HepG2 (cell line): ENCODE data around the gene UAP1. TPM values are rescaled to one million over a fixed set of nuclear protein-coding genes. Genes with fewer than 3 reads are reported as not detected.
A peak's percentile ranks its signal among the peaks of the same experiment; 100 is the strongest.

ENCODE experiments used
- ATF2 ChIP-seq: sonication (generic); formaldehyde crosslinking; IDR thresholded peaks from 2 replicates; pipeline ENCODE4 v1.4.0; 2020; ENCODE audit warnings: missing genetic modification reagents
- CENPBD1 ChIP-seq: sonication (generic); formaldehyde crosslinking; IDR thresholded peaks from 2 replicates; pipeline ENCODE4 v1.8.0; 2022; ENCODE audit warnings: missing genetic modification reagents, low read depth, mild to moderate bottlenecking, borderline replicate concordance
- KMT2B ChIP-seq: IDR thresholded peaks from 2 replicates; pipeline ENCODE4 v1.6.1; 2016; ENCODE audit warnings: missing genetic modification reagents, missing compliant biosample characterization
- ONECUT2 ChIP-seq: sonication (generic); formaldehyde crosslinking; IDR thresholded peaks from 2 replicates; pipeline ENCODE4 v1.4.0; 2020; ENCODE audit warnings: missing genetic modification reagents
- ZBED4 ChIP-seq: sonication (generic); formaldehyde crosslinking; IDR thresholded peaks from 2 replicates; pipeline ENCODE4 v1.4.0; 2020; ENCODE audit warnings: missing genetic modification reagents, borderline replicate concordance
- ZBTB49 ChIP-seq: sonication (generic); formaldehyde crosslinking; IDR thresholded peaks from 2 replicates; pipeline ENCODE4 v1.4.0; 2020; ENCODE audit warnings: missing genetic modification reagents, borderline replicate concordance
- ZFP1 ChIP-seq: IDR thresholded peaks from 2 replicates; pipeline ENCODE4 v1.6.1; 2016
- ZNF263 ChIP-seq: sonication (generic); formaldehyde crosslinking; IDR thresholded peaks from 2 replicates; pipeline ENCODE4 v1.4.0; 2020; ENCODE audit warnings: missing genetic modification reagents
- ZNF282 ChIP-seq: fragments of 450-650 bp; IDR thresholded peaks from 2 replicates; pipeline ENCODE4 v1.6.1; 2018; ENCODE audit not compliant: partially characterized antibody
- ZNF326 ChIP-seq: sonication (generic); formaldehyde crosslinking; IDR thresholded peaks from 2 replicates; pipeline ENCODE4 v1.4.0; 2020; ENCODE audit warnings: missing genetic modification reagents, borderline replicate concordance
- polyA plus RNA-seq, 8 experiments: library from polyadenylated mRNA; depleted of rRNA in 3 of 8; stranded (reverse) in 7 of 8; unstranded in 1 of 8; fragments of >200 nt; fragmentation: Illumina TruSeq in 4 of 8; extraction: Trizol in 4 of 8; gene quantifications; 2 replicates each; pipeline versions ENCODE4 v1.2.1 to v1.2.3, GENCODE V29; 2011 to 2016; ENCODE audit warnings: low read depth in 4 of 8, missing spikeins in 1 of 8, mixed read lengths in 1 of 8; ENCODE audit not compliant: insufficient read depth in 1 of 8
- total RNA-seq, 5 experiments: library from RNA; depleted of rRNA; stranded (reverse); fragments of >200 nt; fragmentation: Illumina TruSeq; extraction: Trizol; gene quantifications; 2 replicates each; pipeline ENCODE4 v1.2.3, GENCODE V29; 2016; ENCODE audit warnings: low read depth in 1 of 5
- TF ChIP-seq, protein P1 (sequence below): sonication (generic); formaldehyde crosslinking; IDR thresholded peaks from 2 replicates; pipeline ENCODE4 v1.4.0; 2020; ENCODE audit warnings: missing genetic modification reagents, borderline replicate concordance
- TF ChIP-seq, protein P2 (sequence below): sonication (generic); formaldehyde crosslinking; IDR thresholded peaks from 2 replicates; pipeline ENCODE4 v1.5.0; 2020; ENCODE audit warnings: missing genetic modification reagents

UAP1 gene
- total and polyA plus RNA-seq, 2 of the 13 experiments (the other 11 are each of a cell fraction or from before 2014, with no cell fraction given): 48.4 to 117 TPM

DNA sequence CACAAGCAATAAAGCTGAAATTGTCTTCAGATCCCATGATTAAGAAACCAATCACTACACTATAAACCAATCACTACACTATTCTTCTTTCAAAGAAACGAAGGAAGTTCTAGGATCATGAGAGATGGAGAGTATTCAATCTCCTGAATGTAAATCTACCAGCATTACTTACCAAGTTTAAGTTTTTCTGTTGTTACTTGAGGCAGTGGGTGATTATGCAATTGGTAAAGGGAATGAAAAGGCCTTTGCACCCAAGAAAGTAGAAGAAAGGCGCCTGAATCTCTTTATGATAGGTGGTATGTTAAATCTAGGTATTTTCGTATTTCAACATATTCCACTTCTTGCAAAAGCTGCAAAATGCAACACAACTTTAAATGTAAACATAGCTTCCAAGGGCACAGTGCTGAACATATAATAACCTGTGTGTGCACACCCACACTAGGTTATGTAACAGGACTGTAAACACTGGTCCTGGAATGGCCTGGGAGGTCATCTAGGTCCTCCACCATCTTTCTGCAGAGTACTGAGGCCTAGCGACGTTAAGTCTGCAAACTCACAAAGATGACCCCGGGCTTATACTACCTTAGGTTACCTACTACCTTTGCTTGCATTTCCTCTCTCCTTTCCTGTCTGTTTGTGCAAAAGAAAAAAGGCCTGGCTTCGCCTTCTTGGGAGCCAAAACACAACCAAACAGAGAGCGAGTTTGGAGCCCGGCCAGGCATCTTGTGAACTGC, 1.1 kb upstream of the UAP1 start (continued):
- TF ChIP-seq ZBED4 (CRISPR knock-in tag) (peak; percentile 74), ZNF326 (CRISPR knock-in tag) (peak; percentile 48; the same call in 1 of the 2 replicates), KMT2B (CRISPR knock-in tag) (peak; percentile 77), ZFP1 (CRISPR knock-in tag) (peak; percentile 70; the same call in 1 of the 2 replicates), ATF2 (CRISPR knock-in tag) (peak; percentile 55; the same call in 1 of the 2 replicates), CENPBD1 (CRISPR knock-in tag) (no peak), ZNF282 (no peak), ZNF263 (peak; percentile 21; the same call in 1 of the 2 replicates), ZBTB49 (no peak), ONECUT2 (CRISPR knock-in tag) (no peak; the same call in 1 of the 2 replicates)
- TF ChIP-seq, protein P1, sequence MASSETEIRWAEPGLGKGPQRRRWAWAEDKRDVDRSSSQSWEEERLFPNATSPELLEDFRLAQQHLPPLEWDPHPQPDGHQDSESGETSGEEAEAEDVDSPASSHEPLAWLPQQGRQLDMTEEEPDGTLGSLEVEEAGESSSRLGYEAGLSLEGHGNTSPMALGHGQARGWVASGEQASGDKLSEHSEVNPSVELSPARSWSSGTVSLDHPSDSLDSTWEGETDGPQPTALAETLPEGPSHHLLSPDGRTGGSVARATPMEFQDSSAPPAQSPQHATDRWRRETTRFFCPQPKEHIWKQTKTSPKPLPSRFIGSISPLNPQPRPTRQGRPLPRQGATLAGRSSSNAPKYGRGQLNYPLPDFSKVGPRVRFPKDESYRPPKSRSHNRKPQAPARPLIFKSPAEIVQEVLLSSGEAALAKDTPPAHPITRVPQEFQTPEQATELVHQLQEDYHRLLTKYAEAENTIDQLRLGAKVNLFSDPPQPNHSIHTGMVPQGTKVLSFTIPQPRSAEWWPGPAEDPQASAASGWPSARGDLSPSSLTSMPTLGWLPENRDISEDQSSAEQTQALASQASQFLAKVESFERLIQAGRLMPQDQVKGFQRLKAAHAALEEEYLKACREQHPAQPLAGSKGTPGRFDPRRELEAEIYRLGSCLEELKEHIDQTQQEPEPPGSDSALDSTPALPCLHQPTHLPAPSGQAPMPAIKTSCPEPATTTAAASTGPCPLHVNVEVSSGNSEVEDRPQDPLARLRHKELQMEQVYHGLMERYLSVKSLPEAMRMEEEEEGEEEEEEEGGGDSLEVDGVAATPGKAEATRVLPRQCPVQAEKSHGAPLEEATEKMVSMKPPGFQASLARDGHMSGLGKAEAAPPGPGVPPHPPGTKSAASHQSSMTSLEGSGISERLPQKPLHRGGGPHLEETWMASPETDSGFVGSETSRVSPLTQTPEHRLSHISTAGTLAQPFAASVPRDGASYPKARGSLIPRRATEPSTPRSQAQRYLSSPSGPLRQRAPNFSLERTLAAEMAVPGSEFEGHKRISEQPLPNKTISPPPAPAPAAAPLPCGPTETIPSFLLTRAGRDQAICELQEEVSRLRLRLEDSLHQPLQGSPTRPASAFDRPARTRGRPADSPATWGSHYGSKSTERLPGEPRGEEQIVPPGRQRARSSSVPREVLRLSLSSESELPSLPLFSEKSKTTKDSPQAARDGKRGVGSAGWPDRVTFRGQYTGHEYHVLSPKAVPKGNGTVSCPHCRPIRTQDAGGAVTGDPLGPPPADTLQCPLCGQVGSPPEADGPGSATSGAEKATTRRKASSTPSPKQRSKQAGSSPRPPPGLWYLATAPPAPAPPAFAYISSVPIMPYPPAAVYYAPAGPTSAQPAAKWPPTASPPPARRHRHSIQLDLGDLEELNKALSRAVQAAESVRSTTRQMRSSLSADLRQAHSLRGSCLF (CRISPR knock-in tag): no peak
- TF ChIP-seq, protein P2, sequence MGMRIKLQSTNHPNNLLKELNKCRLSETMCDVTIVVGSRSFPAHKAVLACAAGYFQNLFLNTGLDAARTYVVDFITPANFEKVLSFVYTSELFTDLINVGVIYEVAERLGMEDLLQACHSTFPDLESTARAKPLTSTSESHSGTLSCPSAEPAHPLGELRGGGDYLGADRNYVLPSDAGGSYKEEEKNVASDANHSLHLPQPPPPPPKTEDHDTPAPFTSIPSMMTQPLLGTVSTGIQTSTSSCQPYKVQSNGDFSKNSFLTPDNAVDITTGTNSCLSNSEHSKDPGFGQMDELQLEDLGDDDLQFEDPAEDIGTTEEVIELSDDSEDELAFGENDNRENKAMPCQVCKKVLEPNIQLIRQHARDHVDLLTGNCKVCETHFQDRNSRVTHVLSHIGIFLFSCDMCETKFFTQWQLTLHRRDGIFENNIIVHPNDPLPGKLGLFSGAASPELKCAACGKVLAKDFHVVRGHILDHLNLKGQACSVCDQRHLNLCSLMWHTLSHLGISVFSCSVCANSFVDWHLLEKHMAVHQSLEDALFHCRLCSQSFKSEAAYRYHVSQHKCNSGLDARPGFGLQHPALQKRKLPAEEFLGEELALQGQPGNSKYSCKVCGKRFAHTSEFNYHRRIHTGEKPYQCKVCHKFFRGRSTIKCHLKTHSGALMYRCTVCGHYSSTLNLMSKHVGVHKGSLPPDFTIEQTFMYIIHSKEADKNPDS (CRISPR knock-in tag): no peak
